Suppressor macrophage treated with lipopolysaccharide for 4 hours (primary cell): ENCODE results near the gene PIGH.
"Not testable (repeated sequence)": the region's sequence is repeated elsewhere in the genome, so short reads cannot be mapped to it uniquely, and the experiment has no call there.

Source experiments
- DNase-seq: peaks from one replicate; pipeline ENCODE4 v3.0.0-alpha.2; 2020

PIGH gene

GRCh38 chr14:67599698-67600561 lies at the start of gene PIGH:
TSS of gene PIGH (minus strand) at chr14:67600268. CDS start at chr14:67600203, 65 bp downstream.
- peak; percentile 95 for DNase-seq

- DNase-seq = no peak
Measured at GRCh38 chr14:67646131-67646530, 46.1 kb upstream of the PIGH start.

- no peak for DNase-seq
Measured at GRCh38 chr14:67645414-67645813, 45.3 kb upstream of the PIGH start.

GRCh38 chr14:67644428-67644827 lies 44.4 kb upstream of the PIGH start:
- DNase-seq = no peak

- DNase-seq = no peak
Measured at GRCh38 chr14:67643713-67644112, 43.6 kb upstream of the PIGH start.

- no peak for DNase-seq
Measured at GRCh38 chr14:67641902-67642749, 42.1 kb upstream of the PIGH start.

GRCh38 chr14:67641480-67641879 lies 41.4 kb upstream of the PIGH start:
- DNase-seq = no peak

GRCh38 chr14:67638642-67639041 lies 38.6 kb upstream of the PIGH start:
- DNase-seq = no peak

- no peak for DNase-seq
Measured at GRCh38 chr14:67636361-67636919, 36.4 kb upstream of the PIGH start.

- DNase-seq = no peak
Measured at GRCh38 chr14:67633451-67634147, 33.5 kb upstream of the PIGH start.

GRCh38 chr14:67630938-67631337 lies 30.9 kb upstream of the PIGH start:
- DNase-seq = no peak

- no peak for DNase-seq
Measured at GRCh38 chr14:67630186-67630585, 30.1 kb upstream of the PIGH start.

GRCh38 chr14:67627519-67627918 lies 27.5 kb upstream of the PIGH start:
- DNase-seq = no peak

- not testable (repeated sequence) for DNase-seq
Measured at GRCh38 chr14:67626131-67626530, 26.1 kb upstream of the PIGH start.

GRCh38 chr14:67623114-67623513 lies 23.0 kb upstream of the PIGH start:
- peak; percentile 16 for DNase-seq

GRCh38 chr14:67622675-67623074 lies 22.6 kb upstream of the PIGH start:
- peak; percentile 54 for DNase-seq

- DNase-seq = no peak
Measured at GRCh38 chr14:67620217-67620785, 20.2 kb upstream of the PIGH start.

- DNase-seq = peak; percentile 95
Measured at GRCh38 chr14:67619446-67620216, 19.6 kb upstream of the PIGH start, which contains the start of gene ARG2. TSS of gene ARG2 (plus strand) at chr14:67619920. CDS start at chr14:67619978, 58 bp downstream.

GRCh38 chr14:67618617-67619063 lies 18.6 kb upstream of the PIGH start:
- DNase-seq = peak; percentile 75

GRCh38 chr14:67610491-67610890 lies 10.4 kb upstream of the PIGH start:
- no peak for DNase-seq

GRCh38 chr14:67609642-67610310 lies 9.7 kb upstream of the PIGH start:
- DNase-seq = no peak
